GM12865 (cell line): Measurements from ENCODE around the gene DYNLT4.
"Not testable (repeated sequence)": the region's sequence is repeated elsewhere in the genome, so short reads cannot be mapped to it uniquely, and the experiment has no call there.

Source experiments
- DNase-seq: peaks from one replicate; pipeline ENCODE4 v3.0.0; 2010; ENCODE audit warnings: low read depth
- H3K4me3 ChIP-seq: 2 replicates; pipeline ENCODE4 v1.5.1; 2011; ENCODE audit warnings: mild to moderate bottlenecking, low read depth, low read length, control low read depth
- CTCF ChIP-seq: IDR thresholded peaks from 2 replicates; pipeline ENCODE4 v1.5.1; 2011; ENCODE audit warnings: low read length, control low read depth, low read depth, inconsistent platforms; ENCODE audit not compliant: insufficient read depth; ENCODE audit errors: missing control alignments

DYNLT4 gene

GRCh38 chr1:44812822-44813543 is 5.8 kb upstream of the DYNLT4 start:
- TF ChIP-seq CTCF: no peak
- no peak overlapping the region; the same call in 1 of the 2 replicates for H3K4me3 ChIP-seq
- DNase-seq: no peak

GRCh38 chr1:44811234-44811633 is 4.1 kb upstream of the DYNLT4 start:
- no peak for DNase-seq
- H3K4me3 ChIP-seq: no peak overlapping the region
- TF ChIP-seq CTCF: no peak

GRCh38 chr1:44810762-44811105 is 3.6 kb upstream of the DYNLT4 start:
- not testable (repeated sequence) for H3K4me3 ChIP-seq, DNase-seq

GRCh38 chr1:44810101-44810761 is 3.1 kb upstream of the DYNLT4 start:
- TF ChIP-seq CTCF: no peak
- peak; percentile 55 for DNase-seq
- peak overlapping the region; percentile 9; the same call in 1 of the 2 replicates for H3K4me3 ChIP-seq

- DNase-seq: peak; percentile 93
- peak overlapping the region; percentile 35 for H3K4me3 ChIP-seq
- no peak for TF ChIP-seq CTCF
Measured at GRCh38 chr1:44808938-44809917, 2.1 kb upstream of the DYNLT4 start.

GRCh38 chr1:44808063-44808937 is 1.1 kb upstream of the DYNLT4 start, which contains the start of gene BTBD19:
TSS of gene BTBD19 (plus strand) at chr1:44808523. CDS start at chr1:44808821, 298 bp downstream.
- no peak for TF ChIP-seq CTCF
- peak within 1 kb of the TSS; percentile 35 for H3K4me3 ChIP-seq
- no peak for DNase-seq
